Fibroblast of lung (primary cell): ENCODE results near the gene FUT8. TPM values are rescaled to one million over a fixed set of nuclear protein-coding genes. Genes with fewer than 3 reads are reported as not detected.
A peak's percentile ranks its signal among the peaks of the same experiment; 100 is the strongest.
"Not testable (repeated sequence)": the region's sequence is repeated elsewhere in the genome, so short reads cannot be mapped to it uniquely, and the experiment has no call there.

ENCODE experiments used
- DNase-seq, 2 donors: peaks; one replicate each; pipeline versions ENCODE4 v3.0.0 to v3.0.0-alpha.2; 2010; ENCODE audit warnings: low read depth in 2 of 2
- H2AFZ ChIP-seq: 2 replicates; pipeline ENCODE4 v1.5.1; 2012; ENCODE audit warnings: low read length, control low read depth, inconsistent platforms
- H3K27ac ChIP-seq: 2 replicates; pipeline ENCODE4 v1.5.1; 2011; ENCODE audit warnings: low read length, control low read depth; ENCODE audit not compliant: insufficient read depth
- H3K27me3 ChIP-seq: 2 replicates; pipeline ENCODE4 v1.5.1; 2011; ENCODE audit warnings: mild to moderate bottlenecking, low read length; ENCODE audit not compliant: control insufficient read depth, insufficient read depth
- H3K36me3 ChIP-seq: 2 replicates; pipeline ENCODE4 v1.5.1; 2011; ENCODE audit warnings: low read length; ENCODE audit not compliant: control insufficient read depth, insufficient read depth
- H3K4me1 ChIP-seq: 2 replicates; pipeline ENCODE4 v1.5.1; 2011; ENCODE audit warnings: low read length; ENCODE audit not compliant: control insufficient read depth, insufficient read depth; ENCODE audit errors: extremely low read depth
- H3K4me2 ChIP-seq: 2 replicates; pipeline ENCODE4 v1.5.1; 2011; ENCODE audit warnings: low read length, control low read depth; ENCODE audit not compliant: insufficient read depth; ENCODE audit errors: extremely low read depth
- H3K4me3 ChIP-seq, 4 experiments: fragments of 200-600 bp in 1 of 4; sonication (generic) in 1 of 4; replicated peaks in 1 of 4; 2 replicates each; pipeline ENCODE4 v1.5.1; 2011 to 2016; ENCODE audit warnings: low read length in 4 of 4, low read depth in 3 of 4, mild to moderate bottlenecking in 3 of 4, control low read depth in 2 of 4, inconsistent platforms in 1 of 4, mixed read lengths in 1 of 4; ENCODE audit not compliant: insufficient read depth in 1 of 4; ENCODE audit errors: control extremely low read depth in 1 of 4
- H3K79me2 ChIP-seq: 2 replicates; pipeline ENCODE4 v1.5.1; 2012; ENCODE audit warnings: mild to moderate bottlenecking, low read length, inconsistent platforms; ENCODE audit not compliant: control insufficient read depth, insufficient read depth
- H3K9ac ChIP-seq: 2 replicates; pipeline ENCODE4 v1.5.1; 2011; ENCODE audit warnings: mild to moderate bottlenecking, low read length, control low read depth; ENCODE audit not compliant: insufficient read depth
- H3K9me3 ChIP-seq: 2 replicates; pipeline ENCODE4 v1.5.1; 2012; ENCODE audit warnings: low read depth, low read length; ENCODE audit not compliant: control insufficient read depth, insufficient read depth
- H4K20me1 ChIP-seq: 2 replicates; pipeline ENCODE4 v1.5.1; 2011; ENCODE audit warnings: low read length; ENCODE audit not compliant: control insufficient read depth, insufficient read depth; ENCODE audit errors: extremely low read depth
- CTCF ChIP-seq, 2 donors: IDR thresholded peaks in 1 of 2; conservative IDR thresholded peaks in 1 of 2; 1 replicate in 1 of 2; 2 replicates in 1 of 2; pipeline ENCODE4 v1.5.1; 2011 to 2012; ENCODE audit warnings: low read length in 2 of 2, control low read depth in 1 of 2, inconsistent platforms in 1 of 2, low read depth in 1 of 2, mild to moderate bottlenecking in 1 of 2
- EZH2 ChIP-seq: IDR thresholded peaks from 2 replicates; pipeline ENCODE4 v1.5.1; 2012; ENCODE audit warnings: low read length, control low read depth, mild to moderate bottlenecking; ENCODE audit errors: missing control alignments
- polyA plus RNA-seq, 2 donors: library from polyadenylated mRNA; depleted of rRNA in 1 of 2; stranded (reverse) in 1 of 2; unstranded in 1 of 2; fragments of >200 nt; gene quantifications; 2 replicates each; pipeline ENCODE4 v1.2.1, GENCODE V29; 2011 to 2012; ENCODE audit warnings: missing spikeins in 1 of 2
- total RNA-seq: library from RNA; depleted of rRNA; stranded (reverse); fragments of >200 nt; gene quantifications from 2 replicates; pipeline ENCODE4 v1.2.1, GENCODE V29; 2014

FUT8 gene
- total and polyA plus RNA-seq, 2 donors (not counting 1 experiment from before 2014, with no cell fraction given), result 51.4 to 95.8 TPM

GRCh38 chr14:65632487-65632886, 220.0 kb downstream of the FUT8 start:
- no peak for DNase-seq
- no peaks in the 10 kb centered on the region for H3K79me2 ChIP-seq
- H3K9ac ChIP-seq, result no peak overlapping the region
- no peaks in the 10 kb centered on the region for H3K36me3 ChIP-seq
- H3K27me3 ChIP-seq, result no peaks in the 10 kb centered on the region
- no peaks in the 10 kb centered on the region for H3K9me3 ChIP-seq
- TF ChIP-seq EZH2, result no peak
- TF ChIP-seq CTCF (conservative IDR thresholded peaks at IDR 0.05 in 1 of 2, IDR thresholded peaks at IDR 0.05 in 1 of 2; ENCODE audit: low read depth in 1 of 2, low read length in 2 of 2), result no peak
- no peaks in the 10 kb centered on the region for H4K20me1 ChIP-seq
- no peak overlapping the region for H3K4me2 ChIP-seq
- no peak overlapping the region for H3K27ac ChIP-seq
- no peak overlapping the region for H2AFZ ChIP-seq
- H3K4me1 ChIP-seq, result no peaks in the 10 kb centered on the region
- H3K4me3 ChIP-seq, result no peak overlapping the region

GRCh38 chr14:65633666-65634065, 221.1 kb downstream of the FUT8 start:
- H3K27me3 ChIP-seq, H3K27ac ChIP-seq, H3K79me2 ChIP-seq, DNase-seq, H3K4me2 ChIP-seq, H2AFZ ChIP-seq, H3K4me1 ChIP-seq, H3K36me3 ChIP-seq, H3K4me3 ChIP-seq, H4K20me1 ChIP-seq, H3K9ac ChIP-seq, H3K9me3 ChIP-seq: not testable (repeated sequence)

- peak in 1 of 2 donors; percentile 89 for DNase-seq
- no peak overlapping the region for H3K4me2 ChIP-seq
- H4K20me1 ChIP-seq, result no peaks in the 10 kb centered on the region
- H3K79me2 ChIP-seq, result no peaks in the 10 kb centered on the region
- H2AFZ ChIP-seq, result no peak overlapping the region
- H3K27ac ChIP-seq, result no peak overlapping the region
- TF ChIP-seq CTCF (conservative IDR thresholded peaks at IDR 0.05 in 1 of 2, IDR thresholded peaks at IDR 0.05 in 1 of 2; ENCODE audit: low read depth in 1 of 2, low read length in 2 of 2), result no peak
- no peak for TF ChIP-seq EZH2
- no peaks in the 10 kb centered on the region for H3K9me3 ChIP-seq
- H3K4me1 ChIP-seq, result no peaks in the 10 kb centered on the region
- H3K27me3 ChIP-seq, result no peaks in the 10 kb centered on the region
- no peak overlapping the region for H3K9ac ChIP-seq
- H3K4me3 ChIP-seq, result no peak overlapping the region
- no peaks in the 10 kb centered on the region for H3K36me3 ChIP-seq
These were observed 225.2 kb downstream of the FUT8 start for GRCh38 chr14:65637780-65638179.

GRCh38 chr14:65639216-65639615, 226.7 kb downstream of the FUT8 start:
- H3K79me2 ChIP-seq, result no peaks in the 10 kb centered on the region

More at GRCh38 chr14:65639216-65639615, 226.7 kb downstream of the FUT8 start:
- Histone ChIP-seq H3K4me2 (no peak overlapping the region), H3K4me1 (no peaks in the 10 kb centered on the region), H3K27me3 (no peaks in the 10 kb centered on the region), H3K27ac (no peak overlapping the region), H3K4me3 (no peak overlapping the region), H3K9me3 (no peaks in the 10 kb centered on the region), H3K9ac (no peak overlapping the region), H2AFZ (no peak overlapping the region), H4K20me1 (no peaks in the 10 kb centered on the region), H3K36me3 (no peaks in the 10 kb centered on the region)
- TF ChIP-seq EZH2 (no peak), CTCF (conservative IDR thresholded peaks at IDR 0.05 in 1 of 2, IDR thresholded peaks at IDR 0.05 in 1 of 2; ENCODE audit: low read depth in 1 of 2, low read length in 2 of 2) (no peak)
- peak in 1 of 2 donors; percentile 85 for DNase-seq
